ENCODE data around the gene CHPF.

DNA sequence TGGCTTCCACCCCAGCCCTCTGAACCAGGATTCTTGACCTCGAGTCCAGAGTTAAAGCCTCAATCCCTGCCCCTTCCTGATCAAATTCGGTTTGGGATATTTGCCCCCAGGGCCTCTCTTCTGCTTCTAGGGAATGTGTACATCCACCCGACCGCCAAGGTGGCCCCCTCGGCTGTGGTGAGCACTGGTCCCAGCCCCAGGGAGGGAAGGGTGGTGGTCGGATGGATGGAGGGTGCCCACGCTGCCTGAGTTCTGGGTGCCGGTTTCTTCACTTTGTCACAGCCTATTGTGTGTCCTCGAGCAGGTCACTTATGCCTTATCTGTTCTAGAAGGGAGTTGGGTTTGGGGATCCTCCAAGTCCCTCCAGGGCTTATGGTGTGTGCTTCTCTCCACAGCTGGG, 38.0 kb downstream of the CHPF start:
- TF ChIP-seq, protein P1, sequence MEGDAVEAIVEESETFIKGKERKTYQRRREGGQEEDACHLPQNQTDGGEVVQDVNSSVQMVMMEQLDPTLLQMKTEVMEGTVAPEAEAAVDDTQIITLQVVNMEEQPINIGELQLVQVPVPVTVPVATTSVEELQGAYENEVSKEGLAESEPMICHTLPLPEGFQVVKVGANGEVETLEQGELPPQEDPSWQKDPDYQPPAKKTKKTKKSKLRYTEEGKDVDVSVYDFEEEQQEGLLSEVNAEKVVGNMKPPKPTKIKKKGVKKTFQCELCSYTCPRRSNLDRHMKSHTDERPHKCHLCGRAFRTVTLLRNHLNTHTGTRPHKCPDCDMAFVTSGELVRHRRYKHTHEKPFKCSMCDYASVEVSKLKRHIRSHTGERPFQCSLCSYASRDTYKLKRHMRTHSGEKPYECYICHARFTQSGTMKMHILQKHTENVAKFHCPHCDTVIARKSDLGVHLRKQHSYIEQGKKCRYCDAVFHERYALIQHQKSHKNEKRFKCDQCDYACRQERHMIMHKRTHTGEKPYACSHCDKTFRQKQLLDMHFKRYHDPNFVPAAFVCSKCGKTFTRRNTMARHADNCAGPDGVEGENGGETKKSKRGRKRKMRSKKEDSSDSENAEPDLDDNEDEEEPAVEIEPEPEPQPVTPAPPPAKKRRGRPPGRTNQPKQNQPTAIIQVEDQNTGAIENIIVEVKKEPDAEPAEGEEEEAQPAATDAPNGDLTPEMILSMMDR (IDR thresholded peaks at IDR 0.05; ENCODE audit: low read depth, low read length, missing input control): no peak
- no peak for TF ChIP-seq YY1 (IDR thresholded peaks at IDR 0.05)
- TF ChIP-seq RAD21 (IDR thresholded peaks at IDR 0.05): no peak

Measured in liver (tissue), 3 donors.